IPS-15b (cell line): ENCODE measurements around the gene PGAM2.

Source experiments
- H3K27me3 ChIP-seq: one replicate; pipeline ENCODE4 v1.6.1; 2013; ENCODE audit warnings: low read length; ENCODE audit not compliant: control insufficient read depth, insufficient read depth
- H3K36me3 ChIP-seq: one replicate; pipeline ENCODE4 v1.6.1; 2013; ENCODE audit warnings: low read length; ENCODE audit not compliant: control insufficient read depth, insufficient read depth
- H3K4me1 ChIP-seq: one replicate; pipeline ENCODE4 v1.6.1; 2013; ENCODE audit warnings: mild to moderate bottlenecking, low read length; ENCODE audit not compliant: control insufficient read depth, insufficient read depth
- H3K4me3 ChIP-seq: one replicate; pipeline ENCODE4 v1.5.1; 2013; ENCODE audit warnings: low read depth, low read length
- H3K9ac ChIP-seq: one replicate; pipeline ENCODE4 v1.6.1; 2013; ENCODE audit warnings: low read depth, mild to moderate bottlenecking, low read length
- H3K9me3 ChIP-seq: one replicate; pipeline ENCODE4 v1.6.1; 2013; ENCODE audit warnings: mild to moderate bottlenecking, low read length; ENCODE audit not compliant: control insufficient read depth, insufficient read depth

Gene PGAM2

GRCh38 chr7:44077681-44078091 lies 12.3 kb upstream of the PGAM2 start:
- no peaks in the 10 kb centered on the region for H3K27me3 ChIP-seq
- no peaks in the 10 kb centered on the region for H3K9me3 ChIP-seq
- no peak overlapping the region for H3K9ac ChIP-seq
- H3K36me3 ChIP-seq: peaks cover 43% of the 10 kb centered on the region
- H3K4me3 ChIP-seq: no peak overlapping the region
- no peaks in the 10 kb centered on the region for H3K4me1 ChIP-seq

- H3K4me1 ChIP-seq: no peaks in the 10 kb centered on the region
- no peaks in the 10 kb centered on the region for H3K9me3 ChIP-seq
- no peaks in the 10 kb centered on the region for H3K27me3 ChIP-seq
- H3K4me3 ChIP-seq: no peak overlapping the region
- H3K9ac ChIP-seq: no peak overlapping the region
- H3K36me3 ChIP-seq: peaks cover 47% of the 10 kb centered on the region
These were observed 11.7 kb upstream of the PGAM2 start for GRCh38 chr7:44077061-44077460.

GRCh38 chr7:44076101-44076895 lies 10.9 kb upstream of the PGAM2 start:
- Histone ChIP-seq H3K36me3 (peaks cover 47% of the 10 kb centered on the region), H3K9ac (no peak overlapping the region), H3K4me1 (no peaks in the 10 kb centered on the region), H3K27me3 (no peaks in the 10 kb centered on the region), H3K9me3 (no peaks in the 10 kb centered on the region), H3K4me3 (no peak overlapping the region)

GRCh38 chr7:44075296-44076075 lies 10.1 kb upstream of the PGAM2 start:
- Histone ChIP-seq H3K36me3 (peaks cover 47% of the 10 kb centered on the region), H3K27me3 (no peaks in the 10 kb centered on the region), H3K4me3 (no peak overlapping the region), H3K4me1 (no peaks in the 10 kb centered on the region), H3K9me3 (no peaks in the 10 kb centered on the region), H3K9ac (no peak overlapping the region)

GRCh38 chr7:44074349-44074695 lies 9.0 kb upstream of the PGAM2 start:
- Histone ChIP-seq H3K27me3 (no peaks in the 10 kb centered on the region), H3K4me3 (no peak overlapping the region), H3K9ac (no peak overlapping the region), H3K9me3 (no peaks in the 10 kb centered on the region), H3K36me3 (peaks cover 41% of the 10 kb centered on the region), H3K4me1 (no peaks in the 10 kb centered on the region)

- Histone ChIP-seq H3K36me3 (peaks cover 39% of the 10 kb centered on the region), H3K27me3 (no peaks in the 10 kb centered on the region), H3K9me3 (no peaks in the 10 kb centered on the region), H3K9ac (no peak overlapping the region), H3K4me1 (no peaks in the 10 kb centered on the region), H3K4me3 (no peak overlapping the region)
These were observed 8.4 kb upstream of the PGAM2 start for GRCh38 chr7:44073664-44074348.

- no peak overlapping the region for H3K4me3 ChIP-seq
- peaks cover 30% of the 10 kb centered on the region for H3K36me3 ChIP-seq
- H3K9ac ChIP-seq: no peak overlapping the region
- peaks cover 6% of the 10 kb centered on the region for H3K27me3 ChIP-seq
- H3K9me3 ChIP-seq: no peaks in the 10 kb centered on the region
- H3K4me1 ChIP-seq: no peaks in the 10 kb centered on the region
These were observed 7.2 kb upstream of the PGAM2 start for GRCh38 chr7:44072364-44073231.

- Histone ChIP-seq H3K4me1 (no peaks in the 10 kb centered on the region), H3K36me3 (peaks cover 30% of the 10 kb centered on the region), H3K9ac (no peak overlapping the region), H3K27me3 (peaks cover 6% of the 10 kb centered on the region), H3K4me3 (no peak overlapping the region), H3K9me3 (no peaks in the 10 kb centered on the region)
These were observed 6.5 kb upstream of the PGAM2 start for GRCh38 chr7:44071726-44072363.

GRCh38 chr7:44068054-44068453 lies 2.7 kb upstream of the PGAM2 start:
- Histone ChIP-seq H3K9ac (no peak overlapping the region), H3K4me1 (peaks cover 17% of the 10 kb centered on the region), H3K4me3 (no peak overlapping the region), H3K9me3 (no peaks in the 10 kb centered on the region), H3K27me3 (peaks cover 6% of the 10 kb centered on the region), H3K36me3 (peaks cover 7% of the 10 kb centered on the region)

GRCh38 chr7:44067064-44067951 lies 1.9 kb upstream of the PGAM2 start:
- Histone ChIP-seq H3K9me3 (no peaks in the 10 kb centered on the region), H3K36me3 (no peaks in the 10 kb centered on the region), H3K4me3 (no peak overlapping the region)

More at GRCh38 chr7:44067064-44067951, 1.9 kb upstream of the PGAM2 start:
- H3K9ac ChIP-seq: no peak overlapping the region
- peaks cover 17% of the 10 kb centered on the region for H3K4me1 ChIP-seq
- peaks cover 6% of the 10 kb centered on the region for H3K27me3 ChIP-seq
